CD4-positive, alpha-beta T cell treated with Interleukin-21 for 1 hour (primary cell): ENCODE measurements around the gene PRM2.

Source experiments
- DNase-seq: peaks from one replicate; pipeline ENCODE4 v3.0.0-alpha.2; 2020

PRM2 gene

DNA sequence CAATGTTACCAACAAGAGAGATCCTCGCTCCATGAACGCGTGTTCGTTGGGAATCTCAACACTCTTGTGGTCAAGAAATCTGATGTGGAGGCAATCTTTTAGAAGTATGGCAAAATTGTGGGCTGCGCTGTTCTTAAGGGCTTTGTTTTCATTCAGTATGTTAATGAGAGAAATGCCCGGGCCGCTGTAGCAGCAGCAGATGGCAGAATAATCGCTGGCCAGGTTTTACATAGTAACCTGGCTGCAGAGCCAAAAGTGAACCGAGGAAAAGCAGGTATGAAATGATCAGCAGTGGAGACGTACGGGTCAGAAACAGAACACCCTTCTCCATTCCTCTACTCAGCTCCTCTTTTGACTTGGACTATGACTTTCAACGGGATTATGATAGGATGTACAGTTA, 33.6 kb downstream of the PRM2 start:
- DNase-seq = no peak

DNA sequence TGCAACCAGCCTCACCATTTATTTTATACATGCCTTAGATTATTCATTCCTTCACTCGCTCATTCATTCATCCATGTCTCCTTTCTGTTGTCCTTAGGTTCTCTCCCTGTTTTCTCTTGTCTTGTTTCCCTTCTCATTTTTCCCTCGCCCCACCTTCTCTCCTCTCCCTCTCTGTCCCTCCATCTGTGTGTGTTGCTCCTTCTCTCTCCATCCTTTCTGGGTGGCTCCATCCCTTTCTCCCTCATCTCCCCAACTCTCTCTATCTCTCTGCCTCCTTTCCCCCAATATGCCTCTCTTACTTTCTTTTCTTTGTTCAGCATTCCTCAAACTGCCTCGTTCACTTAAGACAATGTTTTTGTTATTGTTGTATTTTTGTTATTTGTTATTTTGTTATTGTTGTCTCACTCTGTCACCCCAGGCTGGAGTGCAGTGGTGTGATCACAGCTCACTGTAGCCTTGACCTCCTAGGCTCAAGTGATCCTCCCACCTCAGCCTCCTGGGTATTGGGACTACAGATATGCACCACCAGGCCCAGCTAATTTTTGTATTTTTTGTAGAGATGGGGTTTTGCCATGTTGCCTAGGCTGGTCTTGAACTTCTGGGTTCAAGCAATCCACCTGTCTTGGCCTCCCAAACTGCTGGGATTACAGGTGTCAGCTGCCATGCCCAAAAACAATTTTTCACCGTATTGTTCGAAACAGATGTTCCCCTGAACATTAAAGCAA, 34.6 kb downstream of the PRM2 start:
- no peak for DNase-seq

GRCh38 chr16:11240636-11241473, 35.4 kb downstream of the PRM2 start:
- peak; percentile 32 for DNase-seq

GRCh38 chr16:11239644-11240632, 36.3 kb downstream of the PRM2 start:
- no peak for DNase-seq

DNA sequence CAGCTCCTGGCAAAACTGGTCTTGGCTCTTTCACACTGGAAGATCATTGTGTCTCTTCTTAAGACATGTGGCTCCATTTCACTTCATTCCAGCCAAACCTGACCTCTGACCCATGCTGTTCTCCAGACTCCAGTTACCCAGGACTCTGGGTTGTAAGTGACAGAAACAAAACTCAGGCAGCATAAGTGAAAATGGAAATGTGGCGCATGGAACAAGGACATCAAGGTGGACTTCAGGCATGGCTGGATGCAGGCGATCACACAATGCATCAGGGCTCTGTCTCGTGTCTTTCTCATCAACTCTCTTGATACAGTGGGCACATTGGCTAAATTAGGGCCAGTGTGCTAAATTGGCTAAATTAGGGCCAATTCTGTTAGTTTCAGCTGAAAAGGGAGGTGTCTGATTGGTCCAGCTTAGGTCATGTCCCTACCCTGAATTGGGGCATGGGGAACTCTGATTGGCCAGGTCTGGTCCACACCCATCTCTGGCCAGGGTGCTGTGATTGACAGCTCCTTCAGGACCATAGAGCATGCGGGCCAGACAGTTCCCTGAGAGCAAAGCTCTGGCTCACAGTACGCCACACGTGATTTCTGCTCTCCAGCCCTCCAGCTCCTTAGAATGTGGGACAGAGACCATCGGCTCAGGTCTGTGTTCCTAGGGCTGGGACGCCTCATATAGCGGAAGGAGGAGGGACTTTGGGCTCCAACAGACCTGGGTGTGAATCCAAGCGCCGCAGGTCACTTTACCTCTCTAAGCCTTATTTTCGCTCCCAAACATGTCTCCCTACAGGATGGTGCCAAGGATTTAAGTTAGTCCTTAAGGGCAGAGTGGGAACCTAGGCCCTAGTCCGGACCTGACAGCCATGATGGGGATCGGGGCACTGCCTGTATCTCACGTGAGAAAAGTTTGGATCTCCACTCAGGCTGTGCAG, 37.7 kb downstream of the PRM2 start:
- DNase-seq = no peak

- no peak for DNase-seq
These were observed 39.6 kb downstream of the PRM2 start for GRCh38 chr16:11236461-11237254.

DNA sequence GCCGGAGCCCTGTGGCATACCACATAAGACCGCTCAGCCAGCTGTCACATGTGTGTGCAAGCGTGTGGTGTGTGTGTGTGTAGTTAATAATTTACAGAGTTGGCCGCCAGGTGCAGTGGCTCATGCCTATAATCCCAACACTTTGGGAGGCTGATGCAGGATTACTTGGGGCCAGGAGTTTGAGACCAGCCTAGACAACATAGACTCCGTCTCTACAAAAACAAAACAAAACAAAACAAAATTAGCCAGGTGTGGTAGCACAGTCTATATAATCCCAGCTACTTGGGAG, 40.6 kb downstream of the PRM2 start:
- DNase-seq = no peak

DNA sequence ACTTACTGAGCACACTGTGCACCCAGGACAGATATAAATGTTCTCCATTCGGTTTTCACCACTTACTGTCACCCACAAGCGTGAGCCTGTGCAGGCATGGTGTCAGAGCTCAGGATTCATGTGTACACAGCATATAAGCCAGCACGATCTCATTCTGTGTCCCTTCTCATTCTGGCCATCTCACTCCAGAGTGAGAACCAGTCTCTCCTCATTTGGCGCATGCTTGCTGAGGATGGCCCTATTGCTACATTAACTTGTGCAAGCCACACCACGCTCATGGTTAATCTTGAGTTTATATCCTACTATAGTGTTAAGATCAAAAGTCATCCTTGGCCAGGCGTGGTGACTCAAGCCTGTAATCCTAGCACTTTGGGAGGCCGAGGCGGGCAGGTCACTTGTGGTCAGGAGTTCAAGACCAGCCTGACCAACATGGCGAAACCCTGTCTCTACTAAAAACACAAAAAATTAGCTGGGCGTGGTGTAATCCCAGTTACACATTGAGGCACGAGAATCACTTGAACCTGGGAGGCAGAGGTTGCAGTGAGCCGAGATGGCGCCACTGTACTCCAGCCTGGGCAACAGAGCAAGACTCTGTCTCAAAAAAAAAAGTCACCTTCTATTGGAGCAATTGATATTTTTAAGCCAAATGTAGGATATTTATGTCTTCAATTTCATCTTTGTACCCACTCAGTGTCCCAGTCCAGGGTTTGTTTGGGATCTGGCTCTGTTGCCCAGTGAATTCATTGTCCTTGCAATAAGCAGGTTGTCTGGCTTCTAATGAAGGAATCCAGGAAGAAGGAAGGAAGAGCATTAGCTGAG, 41.2 kb downstream of the PRM2 start:
- peak; percentile 13 for DNase-seq

- peak; percentile 70 for DNase-seq
These were observed 42.4 kb downstream of the PRM2 start for GRCh38 chr16:11233727-11234376.

- peak; percentile 95 for DNase-seq
These were observed 43.2 kb downstream of the PRM2 start for GRCh38 chr16:11232852-11233726.

GRCh38 chr16:11232302-11232851, 43.9 kb downstream of the PRM2 start:
- DNase-seq = no peak

DNA sequence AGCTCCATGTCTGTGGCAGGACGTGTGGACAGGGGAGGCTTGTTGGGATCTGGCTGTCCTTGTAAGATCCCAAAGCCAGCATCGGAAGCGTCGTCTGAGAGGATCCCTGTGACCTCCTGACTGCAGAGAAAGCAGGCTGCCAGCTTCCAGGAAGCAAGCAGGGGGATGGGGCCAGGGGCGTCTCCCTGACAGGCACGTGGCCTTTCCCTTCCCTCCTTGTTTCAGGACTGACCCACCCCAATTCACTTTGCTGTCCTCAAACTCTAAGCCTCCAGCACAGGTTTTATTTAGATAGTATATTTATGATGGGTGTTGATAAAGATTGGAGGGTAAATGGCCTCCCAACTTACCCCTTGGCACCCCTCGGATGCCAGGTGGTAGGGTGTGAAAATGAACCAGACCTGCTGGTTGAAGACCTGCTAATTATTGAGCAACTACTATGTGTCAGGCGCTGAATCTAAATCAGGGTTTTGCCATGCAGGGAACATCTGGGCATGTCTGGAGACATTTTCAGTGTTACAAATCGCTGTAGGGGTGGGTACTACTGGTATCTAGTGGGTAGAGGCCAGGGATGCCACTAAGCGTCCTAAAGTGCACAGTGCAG, 44.8 kb downstream of the PRM2 start:
- no peak for DNase-seq

DNA sequence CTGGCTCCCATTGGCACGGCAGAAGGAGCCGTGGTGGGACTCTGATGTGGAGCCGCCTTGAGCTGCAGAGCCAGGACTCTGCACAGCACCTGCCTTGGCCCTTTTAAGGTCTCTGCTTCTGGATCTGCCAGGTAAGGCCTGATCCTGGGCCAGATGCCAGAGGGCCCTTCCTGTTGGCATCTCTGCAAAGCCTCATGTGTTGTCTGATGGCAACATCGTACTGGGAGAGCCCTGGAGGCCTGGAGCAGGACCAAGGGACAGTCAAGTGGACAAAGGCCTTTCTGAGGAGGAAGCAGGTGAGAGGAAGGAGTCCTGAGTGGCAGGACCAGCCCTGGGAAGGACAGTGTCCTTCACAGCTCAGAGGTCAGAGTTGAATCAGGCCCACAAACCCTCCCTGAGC, 46.4 kb downstream of the PRM2 start:
- DNase-seq = no peak

DNA sequence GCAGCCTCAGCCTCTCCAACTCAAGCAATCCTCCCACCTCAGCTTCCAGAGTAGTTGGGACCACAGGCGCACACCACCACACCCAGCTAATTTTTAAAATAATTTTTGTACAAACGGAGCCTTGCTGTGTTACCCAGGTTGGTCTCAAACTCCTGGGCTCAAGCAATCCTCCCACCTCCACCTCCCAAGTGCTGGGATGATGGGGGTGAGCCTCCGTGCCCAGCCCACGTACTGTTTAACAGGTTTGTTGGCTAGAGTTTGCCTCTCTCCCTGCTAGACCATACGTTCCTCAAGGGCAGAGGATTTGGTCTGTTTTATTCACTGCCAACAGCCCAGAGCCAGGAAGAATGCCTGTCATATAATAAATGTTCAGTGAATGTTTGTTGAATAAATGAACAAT, 46.8 kb downstream of the PRM2 start:
- DNase-seq = no peak

DNA sequence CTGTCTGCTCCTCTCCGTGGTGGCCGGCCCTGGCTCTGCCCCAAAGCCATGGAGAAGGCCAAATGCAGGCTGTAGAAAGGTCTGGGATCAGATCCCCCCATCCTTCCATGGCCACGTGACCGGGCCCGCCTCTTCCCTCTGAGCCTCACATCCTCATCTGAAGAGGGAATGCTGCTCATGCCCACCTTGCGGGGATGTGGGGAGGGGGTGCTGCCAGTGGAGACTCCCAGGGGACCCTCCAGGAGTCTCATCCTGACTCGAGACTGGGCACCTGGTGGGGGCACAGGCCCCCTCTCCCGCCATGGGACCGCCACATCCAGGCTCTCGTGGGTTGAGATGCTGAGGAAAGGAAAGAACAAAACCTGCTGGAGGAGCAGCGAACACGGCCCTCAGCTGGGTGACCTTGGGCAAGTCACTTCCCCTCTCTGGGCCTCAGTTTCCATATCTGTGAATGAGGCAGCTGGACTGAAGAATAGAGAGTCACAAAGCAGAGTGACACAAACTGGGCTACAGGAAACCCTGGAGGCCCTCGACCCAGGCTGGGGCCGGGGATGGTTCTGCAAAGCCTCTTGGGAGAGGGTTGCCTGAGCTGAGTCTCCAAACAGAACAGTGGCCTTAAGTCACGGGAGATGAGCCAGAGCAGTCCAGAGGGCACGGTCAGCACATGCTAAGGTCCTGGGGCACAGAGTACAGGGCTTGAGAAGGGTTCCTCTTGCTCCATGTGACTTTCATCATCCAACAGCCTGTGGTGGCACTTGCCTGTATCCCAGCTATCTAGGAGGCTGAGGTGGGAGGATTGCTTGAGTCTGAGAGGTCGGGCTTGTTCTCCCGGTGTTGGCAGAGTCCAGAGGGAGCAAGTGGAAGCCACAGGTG, 50.4 kb downstream of the PRM2 start:
- DNase-seq = no peak
